HEK293 (cell line): ENCODE results near the gene HIPK1.

Experiments
- CTCF ChIA-PET: fragments of 350-600 bp; formaldehyde crosslinking; extraction: SDS; loops from one replicate; lab custom pipeline; 2021; ENCODE audit warnings: antibody characterized with exemption; lab: Yijun Ruan, JAX
- POLR2A ChIA-PET: fragments of 300-600 bp; formaldehyde crosslinking; extraction: SDS; loops from one replicate; lab custom pipeline; 2020; ENCODE audit warnings: antibody characterized with exemption, inconsistent platforms; lab: Yijun Ruan, JAX
- H3K27ac ChIP-seq: fragments of 200-500 bp; sonication (Bioruptor generic); 2 replicates; pipeline ENCODE4 v1.5.1; 2014; ENCODE audit warnings: low read depth, low read length, control low read depth, inconsistent platforms; ENCODE audit errors: extremely low read depth
- H3K36me3 ChIP-seq, 2 experiments: fragments of 200-500 bp in 1 of 2; sonication (Bioruptor generic) in 1 of 2; 1 replicate in 1 of 2; 2 replicates in 1 of 2; pipeline ENCODE4 v1.5.1; 2014 to 2017; ENCODE audit warnings: inconsistent platforms in 2 of 2, low read length in 2 of 2; ENCODE audit not compliant: control insufficient read depth in 2 of 2, insufficient read depth in 1 of 2
- H3K4me1 ChIP-seq: fragments of 200-500 bp; sonication (Bioruptor generic); 2 replicates; pipeline ENCODE4 v1.5.1; 2014; ENCODE audit warnings: mild to moderate bottlenecking, low read length, inconsistent platforms; ENCODE audit not compliant: control insufficient read depth, insufficient read depth
- H3K4me3 ChIP-seq: 2 replicates; pipeline ENCODE4 v1.5.1; 2011; ENCODE audit warnings: low read depth, mild to moderate bottlenecking, control low read depth, low read length, moderate library complexity
- H3K9me3 ChIP-seq: fragments of 200-500 bp; sonication (Bioruptor generic); 2 replicates; pipeline ENCODE4 v1.5.1; 2014; ENCODE audit warnings: low read depth, low read length, inconsistent platforms; ENCODE audit not compliant: control insufficient read depth, insufficient read depth
- ZNF121 ChIP-seq: fragments of 450-650 bp; formaldehyde crosslinking; IDR thresholded peaks from 2 replicates; pipeline ENCODE4 v1.5.1; 2016; ENCODE audit warnings: missing biosample characterization, missing genetic modification characterization
- ZNF23 ChIP-seq: fragments of 450-650 bp; formaldehyde crosslinking; IDR thresholded peaks from 2 replicates; pipeline ENCODE4 v1.5.1; 2016; ENCODE audit warnings: missing biosample characterization, missing genetic modification characterization, borderline replicate concordance
- ZNF561 ChIP-seq: fragments of 450-650 bp; IDR thresholded peaks from 2 replicates; pipeline ENCODE4 v1.5.1; 2018; ENCODE audit warnings: missing biosample characterization, missing genetic modification characterization, borderline replicate concordance
- ZNF768 ChIP-seq: fragments of 450-650 bp; formaldehyde crosslinking; IDR thresholded peaks from 2 replicates; pipeline ENCODE4 v1.5.1; 2018; ENCODE audit warnings: missing biosample characterization, mild to moderate bottlenecking, missing genetic modification characterization
- ZNF837 ChIP-seq: fragments of 450-650 bp; formaldehyde crosslinking; IDR thresholded peaks from 2 replicates; pipeline ENCODE4 v1.5.1; 2016; ENCODE audit warnings: missing biosample characterization, missing genetic modification characterization
- TF ChIP-seq, protein P1 (sequence below): fragments of 450-650 bp; formaldehyde crosslinking; IDR thresholded peaks from 2 replicates; pipeline ENCODE4 v1.5.1; 2016; ENCODE audit warnings: missing biosample characterization, missing genetic modification characterization
- TF ChIP-seq, protein P2 (sequence below): sonication (generic); formaldehyde crosslinking; IDR thresholded peaks from 2 replicates; pipeline ENCODE4 v1.8.1; 2022; ENCODE audit warnings: mild to moderate bottlenecking, moderate library complexity, missing genetic modification reagents
- TF ChIP-seq, protein P3 (sequence below): fragments of 450-650 bp; formaldehyde crosslinking; IDR thresholded peaks from 2 replicates; pipeline ENCODE4 v1.5.1; 2016; ENCODE audit warnings: missing biosample characterization, missing genetic modification characterization

Gene HIPK1

DNA sequence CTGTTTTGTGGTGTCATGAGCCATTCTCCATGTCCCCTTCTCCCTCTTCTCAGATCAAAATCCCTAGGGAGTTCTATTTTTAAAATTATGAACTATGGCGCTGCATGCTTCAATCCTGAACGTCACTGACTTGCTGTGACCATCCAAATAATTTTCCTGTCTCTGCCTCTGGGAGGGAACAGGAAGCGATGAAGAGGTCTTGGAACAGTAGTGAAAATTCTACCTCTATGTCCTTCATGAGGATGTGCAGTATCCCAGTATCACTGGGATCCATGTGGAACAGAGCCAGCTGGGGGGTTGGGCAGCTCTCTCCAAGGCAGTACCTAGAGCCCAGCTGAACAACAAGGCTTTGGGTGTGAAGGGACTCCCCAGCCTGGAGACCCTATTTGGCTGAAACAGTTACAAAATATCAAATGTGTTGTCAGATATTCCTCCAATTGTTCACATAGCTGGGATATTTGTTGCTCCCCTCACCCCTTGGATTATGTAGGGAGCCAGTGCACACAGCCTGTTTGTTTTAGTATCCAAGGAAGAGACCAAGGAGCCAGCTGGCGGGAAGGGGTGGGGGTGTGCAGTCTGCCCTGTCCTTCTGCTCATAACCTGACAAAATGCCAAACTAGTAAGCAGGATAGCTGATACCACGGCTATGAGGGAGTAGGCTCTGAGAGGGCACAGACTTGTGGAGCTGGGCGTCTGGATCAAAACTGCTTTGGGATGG, 16.4 kb upstream of the HIPK1 start:
- H3K36me3 ChIP-seq: peaks cover 25 to 62% of the 10 kb centered on the region in 2 experiments
- no peak overlapping the region for H3K27ac ChIP-seq
- no peaks in the 10 kb centered on the region for H3K9me3 ChIP-seq
- no peaks in the 10 kb centered on the region; the same call in 1 of the 2 replicates for H3K4me1 ChIP-seq
- TF ChIP-seq, protein P1, sequence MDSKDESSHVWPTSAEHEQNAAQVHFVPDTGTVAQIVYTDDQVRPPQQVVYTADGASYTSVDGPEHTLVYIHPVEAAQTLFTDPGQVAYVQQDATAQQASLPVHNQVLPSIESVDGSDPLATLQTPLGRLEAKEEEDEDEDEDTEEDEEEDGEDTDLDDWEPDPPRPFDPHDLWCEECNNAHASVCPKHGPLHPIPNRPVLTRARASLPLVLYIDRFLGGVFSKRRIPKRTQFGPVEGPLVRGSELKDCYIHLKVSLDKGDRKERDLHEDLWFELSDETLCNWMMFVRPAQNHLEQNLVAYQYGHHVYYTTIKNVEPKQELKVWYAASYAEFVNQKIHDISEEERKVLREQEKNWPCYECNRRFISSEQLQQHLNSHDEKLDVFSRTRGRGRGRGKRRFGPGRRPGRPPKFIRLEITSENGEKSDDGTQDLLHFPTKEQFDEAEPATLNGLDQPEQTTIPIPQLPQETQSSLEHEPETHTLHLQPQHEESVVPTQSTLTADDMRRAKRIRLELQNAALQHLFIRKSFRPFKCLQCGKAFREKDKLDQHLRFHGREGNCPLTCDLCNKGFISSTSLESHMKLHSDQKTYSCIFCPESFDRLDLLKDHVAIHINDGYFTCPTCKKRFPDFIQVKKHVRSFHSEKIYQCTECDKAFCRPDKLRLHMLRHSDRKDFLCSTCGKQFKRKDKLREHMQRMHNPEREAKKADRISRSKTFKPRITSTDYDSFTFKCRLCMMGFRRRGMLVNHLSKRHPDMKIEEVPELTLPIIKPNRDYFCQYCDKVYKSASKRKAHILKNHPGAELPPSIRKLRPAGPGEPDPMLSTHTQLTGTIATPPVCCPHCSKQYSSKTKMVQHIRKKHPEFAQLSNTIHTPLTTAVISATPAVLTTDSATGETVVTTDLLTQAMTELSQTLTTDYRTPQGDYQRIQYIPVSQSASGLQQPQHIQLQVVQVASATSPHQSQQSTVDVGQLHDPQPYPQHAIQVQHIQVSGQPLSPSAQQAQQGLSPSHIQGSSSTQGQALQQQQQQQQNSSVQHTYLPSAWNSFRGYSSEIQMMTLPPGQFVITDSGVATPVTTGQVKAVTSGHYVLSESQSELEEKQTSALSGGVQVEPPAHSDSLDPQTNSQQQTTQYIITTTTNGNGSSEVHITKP: peak; percentile 96
- TF ChIP-seq ZNF837 (tag by site-specific recombination): no peak
- CTCF ChIA-PET: interaction anchor here (1.1 kb wide), 1 partner anchor 35 kb away, joined by 3 read pairs; no protein-coding TSS in a partner anchor
- no peak overlapping the region for H3K4me3 ChIP-seq
- POLR2A ChIA-PET: interaction anchor here (1.7 kb wide), 1 partner anchor 17 kb away, joined by 4 read pairs; the partner anchor contains the start of gene HIPK1

DNA sequence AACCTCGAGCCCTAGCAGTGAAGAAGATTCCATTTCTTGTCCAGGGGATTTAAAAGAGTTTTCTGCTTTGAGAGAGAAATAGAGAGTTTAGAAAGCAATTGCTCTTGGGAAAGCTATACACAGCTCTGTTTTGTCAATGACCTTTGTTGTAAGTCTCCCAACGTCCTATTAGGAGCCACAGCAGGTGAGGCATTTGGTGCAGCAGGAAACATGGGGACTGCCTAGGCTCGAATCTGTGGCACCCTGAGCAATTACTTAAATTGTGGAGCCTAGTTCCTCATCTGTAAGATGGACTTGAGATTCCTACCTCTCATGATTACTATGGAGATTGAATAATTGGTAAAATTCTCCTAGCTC, 15.8 kb upstream of the HIPK1 start:
- Histone ChIP-seq H3K4me3 (no peak overlapping the region), H3K36me3 (peaks cover 21 to 57% of the 10 kb centered on the region in 2 experiments), H3K9me3 (no peaks in the 10 kb centered on the region), H3K27ac (no peak overlapping the region), H3K4me1 (no peaks in the 10 kb centered on the region; the same call in 1 of the 2 replicates)
- TF ChIP-seq ZNF23 (tag by site-specific recombination) (no peak), ZNF561 (no peak)
- ChIA-PET POLR2A (interaction anchor here (1.7 kb wide), 1 partner anchor 16 kb away, joined by 4 read pairs; the partner anchor contains the start of gene HIPK1), CTCF (interaction anchor here (1.1 kb wide), 1 partner anchor 34 kb away, joined by 3 read pairs; no protein-coding TSS in a partner anchor)

DNA sequence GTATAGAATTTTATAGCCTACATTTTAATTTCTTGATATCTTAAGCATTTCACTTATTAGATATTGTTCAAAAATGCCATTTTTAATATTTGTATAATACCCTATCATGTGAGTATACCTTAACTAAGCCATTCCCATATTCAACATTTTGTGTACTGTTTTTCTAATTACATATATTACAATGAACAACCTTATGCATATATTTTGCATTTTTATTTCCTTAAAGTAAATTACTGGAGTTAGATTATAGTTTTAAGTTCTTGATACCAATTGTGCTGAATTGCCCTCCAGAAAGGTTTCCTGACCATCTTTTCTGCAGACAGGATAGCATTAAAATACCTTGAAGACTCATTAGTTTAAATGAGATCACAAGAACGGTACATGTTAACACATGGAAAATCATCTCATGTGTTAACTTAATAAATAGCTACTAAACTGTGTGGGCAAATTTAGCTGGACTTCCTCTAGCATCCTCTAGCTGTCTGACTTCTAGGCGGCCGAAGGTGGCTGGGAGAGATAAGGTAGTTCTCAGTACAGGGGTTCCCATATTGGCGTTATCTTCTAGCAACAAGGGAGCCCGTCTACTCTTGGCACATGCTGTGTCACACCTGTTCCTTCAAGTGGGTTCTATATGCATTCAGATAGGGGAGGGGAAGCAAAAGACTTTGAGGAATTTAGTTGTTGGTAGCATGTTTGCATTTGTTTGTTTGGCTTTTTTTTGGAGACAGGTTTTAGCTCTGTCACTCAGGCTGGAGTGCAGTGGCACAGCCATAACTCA, 15.0 kb upstream of the HIPK1 start:
- H3K27ac ChIP-seq: no peak overlapping the region
- TF ChIP-seq, protein P2, sequence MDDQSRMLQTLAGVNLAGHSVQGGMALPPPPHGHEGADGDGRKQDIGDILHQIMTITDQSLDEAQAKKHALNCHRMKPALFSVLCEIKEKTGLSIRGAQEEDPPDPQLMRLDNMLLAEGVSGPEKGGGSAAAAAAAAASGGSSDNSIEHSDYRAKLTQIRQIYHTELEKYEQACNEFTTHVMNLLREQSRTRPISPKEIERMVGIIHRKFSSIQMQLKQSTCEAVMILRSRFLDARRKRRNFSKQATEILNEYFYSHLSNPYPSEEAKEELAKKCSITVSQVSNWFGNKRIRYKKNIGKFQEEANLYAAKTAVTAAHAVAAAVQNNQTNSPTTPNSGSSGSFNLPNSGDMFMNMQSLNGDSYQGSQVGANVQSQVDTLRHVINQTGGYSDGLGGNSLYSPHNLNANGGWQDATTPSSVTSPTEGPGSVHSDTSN (CRISPR knock-in tag): no peak
- TF ChIP-seq, protein P3, sequence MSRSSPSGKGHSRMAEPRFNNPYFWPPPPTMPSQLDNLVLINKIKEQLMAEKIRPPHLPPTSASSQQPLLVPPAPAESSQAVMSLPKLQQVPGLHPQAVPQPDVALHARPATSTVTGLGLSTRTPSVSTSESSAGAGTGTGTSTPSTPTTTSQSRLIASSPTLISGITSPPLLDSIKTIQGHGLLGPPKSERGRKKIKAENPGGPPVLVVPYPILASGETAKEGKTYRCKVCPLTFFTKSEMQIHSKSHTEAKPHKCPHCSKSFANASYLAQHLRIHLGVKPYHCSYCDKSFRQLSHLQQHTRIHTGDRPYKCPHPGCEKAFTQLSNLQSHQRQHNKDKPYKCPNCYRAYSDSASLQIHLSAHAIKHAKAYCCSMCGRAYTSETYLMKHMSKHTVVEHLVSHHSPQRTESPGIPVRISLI: 0 out of 2 replicates have a peak, but pooled peaks have one; percentile 29
- TF ChIP-seq, all 188 proteins: peak for 1
- H3K4me1 ChIP-seq: no peaks in the 10 kb centered on the region; the same call in 1 of the 2 replicates
- ChIA-PET POLR2A (interaction anchor here (1.7 kb wide), 1 partner anchor 15 kb away, joined by 4 read pairs; the partner anchor contains the start of gene HIPK1), CTCF (no interaction called here)
- H3K36me3 ChIP-seq: peaks cover 16 to 49% of the 10 kb centered on the region in 2 experiments
- H3K9me3 ChIP-seq: no peaks in the 10 kb centered on the region
- no peak overlapping the region for H3K4me3 ChIP-seq

DNA sequence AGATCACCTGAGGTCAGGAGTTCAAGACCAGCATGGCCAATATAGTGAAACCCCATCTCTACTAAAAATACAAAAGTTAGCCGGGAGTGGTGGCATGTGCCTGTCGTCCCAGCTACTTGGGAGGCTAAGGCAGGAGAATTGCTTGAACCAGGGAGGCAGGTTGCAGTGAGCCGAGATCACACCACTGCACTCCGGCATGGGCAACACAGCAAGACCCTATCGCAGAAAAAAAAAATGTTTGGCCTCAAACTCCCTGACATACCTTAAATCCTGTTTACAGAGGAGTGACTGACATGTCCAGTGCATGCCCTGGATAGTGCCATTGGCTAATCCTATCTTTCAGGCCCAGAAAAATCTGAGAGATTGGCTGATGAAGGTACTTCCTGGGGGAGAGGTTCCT, 12.2 kb upstream of the HIPK1 start:
- no peaks in the 10 kb centered on the region; the same call in 1 of the 2 replicates for H3K4me1 ChIP-seq
- POLR2A ChIA-PET: interaction anchor here (1.5 kb wide), 1 partner anchor 12 kb away, joined by 4 read pairs; the partner anchor contains the start of genes AP4B1 and DCLRE1B
- TF ChIP-seq ZNF768 (no peak), ZNF121 (peak; percentile 85)
- H3K36me3 ChIP-seq: peaks cover 0 to 20% of the 10 kb centered on the region in 2 experiments; a peak in 1 of 3 replicates
- CTCF ChIA-PET: interaction anchor here (0.7 kb wide), 1 partner anchor 14 kb away, joined by 4 read pairs; no protein-coding TSS in a partner anchor
- H3K4me3 ChIP-seq: no peak overlapping the region
- no peaks in the 10 kb centered on the region for H3K9me3 ChIP-seq
- no peak overlapping the region for H3K27ac ChIP-seq
